Measurements from ENCODE around the gene PTPRK. TPM values are rescaled to one million over a fixed set of nuclear protein-coding genes. Genes with fewer than 3 reads are reported as not detected.

Gene PTPRK
- total and polyA plus RNA-seq, 10 of the 15 experiments (the other 5 are each of a cell fraction or from before 2014, with no cell fraction given) = 0.23 to 1.9 (median 0.55) TPM

DNA sequence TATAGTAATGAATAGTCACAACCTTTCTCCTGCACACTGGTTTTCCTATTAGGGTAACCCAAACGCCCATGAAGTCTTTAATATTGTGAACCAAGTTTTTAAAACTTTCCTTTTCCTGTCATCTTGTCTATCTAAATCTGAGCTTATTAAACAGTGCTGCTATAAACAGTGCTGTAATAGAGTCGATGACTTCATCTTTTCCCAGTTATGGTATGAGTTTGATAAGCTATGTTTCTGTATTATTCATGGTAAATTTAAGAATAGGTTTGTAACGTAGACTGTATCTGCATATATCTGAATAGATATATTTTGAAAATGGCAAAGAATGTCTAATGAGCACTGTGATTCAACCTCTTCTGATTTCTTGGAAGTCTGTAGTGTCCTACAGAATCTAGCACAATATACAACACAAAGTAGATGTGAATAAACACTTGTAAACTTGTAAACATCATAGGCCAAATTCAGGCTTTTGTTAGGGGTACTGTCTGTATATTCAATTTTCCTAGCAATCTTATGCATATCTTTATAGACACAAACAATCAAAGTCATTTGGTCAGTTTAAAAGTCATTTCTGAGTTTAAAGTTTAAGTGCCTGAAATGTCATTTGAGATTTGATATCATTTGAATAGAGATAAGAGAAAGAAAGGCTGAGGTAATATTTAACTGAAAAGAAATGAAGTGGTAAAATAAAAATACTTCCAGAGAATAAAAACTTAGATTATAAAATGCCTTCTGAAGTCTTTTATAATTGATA, 155.5 kb downstream of the PTPRK start (continued):
- no peak for TF ChIP-seq CBX5 (IDR thresholded peaks at IDR 0.05; ENCODE audit: low read depth)
- no peak for TF ChIP-seq MAX (IDR thresholded peaks at IDR 0.05; ENCODE audit: low read depth, low read length)

- H3K9me3 ChIP-seq (replicated peaks; ENCODE audit: control insufficient read depth, insufficient read depth, low read length) = no peaks in the 10 kb centered on the region
- no peak for ATAC-seq
- TF ChIP-seq RELB (IDR thresholded peaks at IDR 0.05; ENCODE audit: low read depth) (no peak), NBN (IDR thresholded peaks at IDR 0.05) (no peak), RELA (IDR thresholded peaks at IDR 0.05; ENCODE audit: borderline replicate concordance, partially characterized antibody) (no peak), SMAD1 (IDR thresholded peaks at IDR 0.05; ENCODE audit: low read depth, partially characterized antibody) (no peak), SUZ12 (IDR thresholded peaks at IDR 0.05; ENCODE audit: unreplicated experiment) (no peak), IKZF2 (IDR thresholded peaks at IDR 0.05) (no peak), USF2 (IDR thresholded peaks at IDR 0.05; ENCODE audit: borderline replicate concordance, low read depth, low read length) (no peak), IKZF1 (conservative IDR thresholded peaks at IDR 0.05) (no peak), SREBF2 (IDR thresholded peaks at IDR 0.05; ENCODE audit: low read length) (no peak), HDAC6 (IDR thresholded peaks at IDR 0.05; ENCODE audit: unreplicated experiment) (no peak), ZNF217 (IDR thresholded peaks at IDR 0.05) (no peak)
- TF ChIP-seq, protein P1, sequence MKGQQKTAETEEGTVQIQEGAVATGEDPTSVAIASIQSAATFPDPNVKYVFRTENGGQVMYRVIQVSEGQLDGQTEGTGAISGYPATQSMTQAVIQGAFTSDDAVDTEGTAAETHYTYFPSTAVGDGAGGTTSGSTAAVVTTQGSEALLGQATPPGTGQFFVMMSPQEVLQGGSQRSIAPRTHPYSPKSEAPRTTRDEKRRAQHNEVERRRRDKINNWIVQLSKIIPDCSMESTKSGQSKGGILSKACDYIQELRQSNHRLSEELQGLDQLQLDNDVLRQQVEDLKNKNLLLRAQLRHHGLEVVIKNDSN (IDR thresholded peaks at IDR 0.05; ENCODE audit: borderline replicate concordance, extremely low read length, insufficient read depth, low read depth, low read length) = no peak
- TF ChIP-seq, protein P2, sequence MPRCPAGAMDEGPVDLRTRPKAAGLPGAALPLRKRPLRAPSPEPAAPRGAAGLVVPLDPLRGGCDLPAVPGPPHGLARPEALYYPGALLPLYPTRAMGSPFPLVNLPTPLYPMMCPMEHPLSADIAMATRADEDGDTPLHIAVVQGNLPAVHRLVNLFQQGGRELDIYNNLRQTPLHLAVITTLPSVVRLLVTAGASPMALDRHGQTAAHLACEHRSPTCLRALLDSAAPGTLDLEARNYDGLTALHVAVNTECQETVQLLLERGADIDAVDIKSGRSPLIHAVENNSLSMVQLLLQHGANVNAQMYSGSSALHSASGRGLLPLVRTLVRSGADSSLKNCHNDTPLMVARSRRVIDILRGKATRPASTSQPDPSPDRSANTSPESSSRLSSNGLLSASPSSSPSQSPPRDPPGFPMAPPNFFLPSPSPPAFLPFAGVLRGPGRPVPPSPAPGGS (IDR thresholded peaks at IDR 0.05; ENCODE audit: borderline replicate concordance, insufficient read depth, low read depth, low read length, poor library complexity, severe bottlenecking) = no peak
These were observed 157.2 kb downstream of the PTPRK start for GRCh38 chr6:128363020-128363813.

More at GRCh38 chr6:128363020-128363813, 157.2 kb downstream of the PTPRK start:
- ChIA-PET POLR2A (no interaction called here), RAD21 (ENCODE audit: unreplicated experiment) (no interaction called here), CTCF (no interaction called here), SMC1A (ENCODE audit: uncharacterized antibody, unreplicated experiment) (no interaction called here)
- Histone ChIP-seq H2AFZ (ENCODE audit: control insufficient read depth, low read depth, low read length) (no peak overlapping the region), H3K9ac (ENCODE audit: control insufficient read depth, insufficient read depth, low read length) (no peak overlapping the region), H3K36me3 (ENCODE audit: control insufficient read depth in 2 of 2, insufficient read depth in 2 of 2, low read length in 1 of 2) (no peaks in the 10 kb centered on the region), H3K27ac (ENCODE audit: control insufficient read depth, insufficient read depth) (no peak overlapping the region), H3K4me3 (no peak overlapping the region), H3K27me3 (replicated peaks in 1 of 2; ENCODE audit: control insufficient read depth in 2 of 2, insufficient read depth in 2 of 2, low read length in 1 of 2) (no peaks in the 10 kb centered on the region), H3K4me2 (ENCODE audit: control insufficient read depth, insufficient read depth) (no peak overlapping the region), H3K79me2 (ENCODE audit: control insufficient read depth, insufficient read depth, low read length) (no peaks in the 10 kb centered on the region), H3K4me1 (ENCODE audit: control insufficient read depth, insufficient read depth, low read length) (no peaks in the 10 kb centered on the region), H4K20me1 (ENCODE audit: control insufficient read depth, insufficient read depth) (no peaks in the 10 kb centered on the region)
- DNase-seq (ENCODE audit: low read depth, low spot score) (no peak), FAIRE-seq (no peak)
- intact Hi-C loops (cut with micrococcal nuclease; ENCODE audit: unreplicated experiment) (no loop called here), in situ Hi-C loops (cut with MboI) (no loop called here)
- 33% methylated on average over 1 of the region's 1 CpG for WGBS (ENCODE audit: insufficient coverage, insufficient replicate concordance, low lambda C conversion rate, missing lambda C conversion rate)
- no TSS peak for BruUV-seq (replicated peaks)

Data from GM12878 (cell line).